ENCODE results near the gene LCOR.
A peak's percentile ranks its signal among the peaks of the same experiment; 100 is the strongest.
"Not testable (repeated sequence)": the region's sequence is repeated elsewhere in the genome, so short reads cannot be mapped to it uniquely, and the experiment has no call there.

The LCOR gene

GRCh38 chr10:96847356-96847755, 15.3 kb downstream of the LCOR start:
- peaks cover 22% of the 10 kb centered on the region for H3K4me1 Mint-ChIP-seq (ENCODE audit: low read depth)
- peaks cover 26% of the 10 kb centered on the region for H3K36me3 Mint-ChIP-seq (ENCODE audit: low read depth)
- H3K4me3 Mint-ChIP-seq; H3K9me3 Mint-ChIP-seq; intact Hi-C loops (cut with micrococcal nuclease); H3K27ac Mint-ChIP-seq; H3K27me3 Mint-ChIP-seq: not testable (repeated sequence)

DNA sequence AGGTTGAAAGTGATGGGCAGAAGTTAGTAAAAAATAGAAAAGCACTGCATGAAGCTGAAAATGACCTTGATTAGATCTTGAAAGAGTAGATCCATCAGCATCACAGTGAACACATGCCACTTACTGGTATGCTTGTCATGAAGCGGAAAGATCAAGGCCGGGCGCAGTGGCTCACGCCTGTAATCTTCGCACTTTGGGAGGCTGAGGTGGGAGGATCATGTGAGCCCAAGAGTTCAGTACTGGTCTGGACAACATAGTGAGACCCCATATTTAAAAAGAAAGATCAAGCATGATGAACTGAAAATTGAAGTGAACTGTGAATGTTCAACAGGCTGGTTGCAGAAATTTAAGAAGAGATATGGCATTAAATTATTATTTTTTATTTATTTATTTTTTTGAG, 18.0 kb downstream of the LCOR start:
- peaks cover 29% of the 10 kb centered on the region for H3K36me3 Mint-ChIP-seq (ENCODE audit: low read depth)
- H3K4me1 Mint-ChIP-seq (ENCODE audit: low read depth): peaks cover 9% of the 10 kb centered on the region
- H3K27me3 Mint-ChIP-seq: no peaks in the 10 kb centered on the region
- no peak overlapping the region for H3K4me3 Mint-ChIP-seq
- H3K9me3 Mint-ChIP-seq: no peaks in the 10 kb centered on the region
- intact Hi-C loops (cut with micrococcal nuclease): no loop called here
- H3K27ac Mint-ChIP-seq: no peak overlapping the region

DNA sequence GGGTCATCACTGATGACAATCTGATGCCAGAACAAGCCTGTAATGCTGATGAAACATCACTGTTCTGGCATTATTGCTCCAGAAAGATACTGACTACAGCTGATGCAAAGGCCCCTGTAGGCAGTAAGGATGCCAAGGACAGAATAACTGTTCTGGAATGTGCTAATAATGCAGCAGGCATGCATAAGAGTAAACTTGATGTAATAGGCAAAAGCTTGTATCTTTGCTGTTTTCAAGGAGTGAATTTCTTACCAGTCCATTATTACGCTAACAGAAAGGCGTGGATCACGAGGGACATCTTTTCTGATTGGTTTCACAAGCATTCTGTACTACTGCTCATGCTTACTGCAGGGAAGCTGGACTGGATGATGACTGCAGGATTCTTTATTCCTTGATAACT, 18.7 kb downstream of the LCOR start:
- Mint-ChIP-seq H3K36me3 (ENCODE audit: low read depth) (peaks cover 36% of the 10 kb centered on the region), H3K27ac (no peak overlapping the region), H3K27me3 (no peaks in the 10 kb centered on the region), H3K4me3 (no peak overlapping the region), H3K4me1 (ENCODE audit: low read depth) (peaks cover 14% of the 10 kb centered on the region), H3K9me3 (no peaks in the 10 kb centered on the region)
- intact Hi-C loops (cut with micrococcal nuclease): no loop called here

DNA sequence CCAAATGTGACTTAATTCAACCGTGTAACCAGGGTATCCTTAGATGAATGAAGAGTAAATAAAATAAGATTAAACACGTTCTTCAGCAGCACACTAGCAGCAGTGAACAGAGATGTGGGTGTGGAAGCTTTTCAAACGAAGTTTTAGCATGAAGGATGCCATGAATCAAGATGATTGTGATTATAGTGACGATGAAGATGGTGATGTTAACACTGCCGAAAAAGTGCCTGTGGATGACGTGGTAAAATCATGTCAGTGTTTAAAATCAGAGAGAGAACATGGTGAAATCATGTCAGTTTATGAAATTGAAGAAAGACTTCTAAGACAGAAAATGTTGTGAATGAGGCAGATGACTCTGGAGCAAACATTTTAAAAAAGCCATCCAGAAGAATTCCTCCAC, 19.2 kb downstream of the LCOR start:
- Mint-ChIP-seq H3K36me3 (ENCODE audit: low read depth) (peaks cover 37% of the 10 kb centered on the region), H3K4me1 (ENCODE audit: low read depth) (peaks cover 16% of the 10 kb centered on the region), H3K27ac (no peak overlapping the region), H3K4me3 (no peak overlapping the region), H3K27me3 (no peaks in the 10 kb centered on the region), H3K9me3 (no peaks in the 10 kb centered on the region)
- intact Hi-C loops (cut with micrococcal nuclease): no loop called here

GRCh38 chr10:96856317-96856716, 24.2 kb downstream of the LCOR start:
- H3K27ac Mint-ChIP-seq: peak overlapping the region; percentile 30
- no peaks in the 10 kb centered on the region for H3K9me3 Mint-ChIP-seq
- H3K36me3 Mint-ChIP-seq (ENCODE audit: low read depth): peaks cover 59% of the 10 kb centered on the region
- peaks cover 35% of the 10 kb centered on the region for H3K4me1 Mint-ChIP-seq (ENCODE audit: low read depth)
- intact Hi-C loops (cut with micrococcal nuclease): no loop called here
- no peak overlapping the region for H3K4me3 Mint-ChIP-seq
- H3K27me3 Mint-ChIP-seq: no peaks in the 10 kb centered on the region

DNA sequence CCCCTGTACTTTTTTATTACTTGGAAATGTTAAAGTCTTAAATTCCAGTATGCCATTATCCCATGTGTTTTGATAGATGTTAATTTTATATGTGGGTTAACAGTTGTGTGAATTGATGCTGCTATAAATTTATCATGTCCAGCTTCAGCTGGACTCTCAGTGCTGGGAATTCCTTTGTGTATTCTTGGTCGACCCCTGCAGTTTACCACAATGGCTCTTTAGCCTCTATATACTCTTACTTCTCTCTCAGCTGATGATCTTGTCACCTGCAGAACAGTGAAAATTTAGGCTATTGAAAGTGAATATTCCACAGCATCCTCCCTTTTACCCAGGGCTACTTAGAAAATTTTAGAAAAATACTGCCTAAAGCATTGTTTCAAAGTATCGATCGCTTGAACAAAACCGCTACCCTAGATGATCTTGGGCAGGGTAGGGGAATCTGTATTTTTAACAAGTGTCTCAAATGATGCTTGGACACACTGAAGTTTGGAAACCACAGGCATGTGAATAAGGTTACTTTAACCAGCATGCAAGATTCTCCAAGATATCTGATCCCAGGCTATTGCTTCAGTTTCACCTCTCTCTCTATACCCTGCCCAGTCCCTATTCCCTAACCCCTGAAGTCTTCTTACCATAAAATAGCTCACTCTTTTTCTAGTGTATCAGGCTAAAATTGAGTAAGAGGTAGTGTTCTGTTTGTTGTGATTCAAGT, 25.4 kb downstream of the LCOR start:
- H3K36me3 Mint-ChIP-seq (ENCODE audit: low read depth): peaks cover 68% of the 10 kb centered on the region
- H3K9me3 Mint-ChIP-seq: no peaks in the 10 kb centered on the region
- intact Hi-C loops (cut with micrococcal nuclease): no loop called here
- no peak overlapping the region for H3K27ac Mint-ChIP-seq
- H3K4me3 Mint-ChIP-seq: no peak overlapping the region
- no peaks in the 10 kb centered on the region for H3K27me3 Mint-ChIP-seq
- peaks cover 35% of the 10 kb centered on the region for H3K4me1 Mint-ChIP-seq (ENCODE audit: low read depth)

DNA sequence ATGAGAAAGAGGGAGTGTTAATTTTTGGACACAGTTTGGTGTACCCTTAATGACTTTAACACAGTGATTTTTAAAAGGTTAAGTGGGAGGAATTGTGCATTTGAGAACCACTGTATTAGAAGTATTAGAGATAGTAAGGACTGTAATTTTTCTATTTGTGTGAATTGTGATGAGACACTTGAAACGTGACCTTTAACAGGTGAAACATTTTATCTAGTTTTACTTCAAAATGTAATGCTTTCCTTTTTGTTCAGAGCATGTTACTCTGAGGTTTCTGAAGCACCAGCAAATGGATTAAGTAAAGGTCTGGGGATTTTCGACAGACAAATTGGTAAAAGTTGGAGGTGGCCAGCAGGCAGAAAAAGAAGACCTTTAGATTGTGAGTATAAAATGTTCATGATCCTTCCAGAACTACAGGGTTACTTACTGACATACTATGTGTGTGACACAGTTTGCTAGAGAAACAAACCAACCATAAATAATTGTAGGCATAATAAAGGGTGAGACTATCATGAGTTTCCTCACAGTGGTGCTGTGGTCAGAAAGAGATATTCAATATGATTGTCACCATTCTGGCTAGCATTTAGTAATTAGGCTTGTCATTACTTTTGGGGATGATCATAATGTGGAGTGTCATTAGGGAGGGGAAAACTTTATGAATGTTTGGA, 26.1 kb downstream of the LCOR start:
- intact Hi-C loops (cut with micrococcal nuclease): no loop called here
- Mint-ChIP-seq H3K27me3 (no peaks in the 10 kb centered on the region), H3K4me3 (no peak overlapping the region), H3K36me3 (ENCODE audit: low read depth) (peaks cover 71% of the 10 kb centered on the region), H3K4me1 (ENCODE audit: low read depth) (peaks cover 35% of the 10 kb centered on the region), H3K9me3 (no peaks in the 10 kb centered on the region), H3K27ac (no peak overlapping the region)

- H3K27me3 Mint-ChIP-seq: no peaks in the 10 kb centered on the region
- H3K9me3 Mint-ChIP-seq: no peaks in the 10 kb centered on the region
- intact Hi-C loops (cut with micrococcal nuclease): no loop called here
- H3K36me3 Mint-ChIP-seq (ENCODE audit: low read depth): peaks cover 73% of the 10 kb centered on the region
- H3K4me3 Mint-ChIP-seq: no peak overlapping the region
- no peak overlapping the region for H3K27ac Mint-ChIP-seq
- H3K4me1 Mint-ChIP-seq (ENCODE audit: low read depth): peaks cover 39% of the 10 kb centered on the region
Measured at GRCh38 chr10:96858706-96859050, 26.6 kb downstream of the LCOR start.

DNA sequence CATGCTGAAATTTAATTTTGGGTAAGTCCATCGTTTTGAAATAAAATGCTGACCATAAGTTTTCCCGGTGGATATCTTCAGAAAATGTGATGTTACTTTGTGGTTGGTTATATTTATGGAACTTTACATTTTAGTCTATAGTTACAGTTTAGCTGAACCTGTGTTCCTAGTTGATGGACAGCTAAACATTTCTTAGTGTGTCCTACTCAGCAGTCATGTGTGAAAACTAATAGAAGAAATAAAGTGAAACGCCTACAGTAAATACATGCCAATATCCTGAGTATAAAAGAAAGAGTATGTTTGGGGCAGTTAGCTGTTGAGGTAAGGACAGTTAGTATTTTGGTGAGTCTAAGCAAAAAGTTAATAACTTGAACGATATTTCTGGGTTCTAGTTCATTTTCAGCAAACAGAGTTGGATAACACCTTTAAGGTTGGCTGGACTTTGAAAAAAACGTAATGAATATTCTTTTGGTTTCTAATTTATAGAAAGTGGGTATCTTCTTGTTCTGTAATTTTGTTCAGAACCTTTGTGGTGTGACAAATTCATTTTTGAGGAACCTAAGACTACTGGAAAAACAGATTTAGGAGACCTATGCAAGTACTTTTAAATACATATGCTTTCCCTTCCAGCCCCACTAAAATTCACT, 28.7 kb downstream of the LCOR start:
- Mint-ChIP-seq H3K4me1 (ENCODE audit: low read depth) (peaks cover 33% of the 10 kb centered on the region), H3K36me3 (ENCODE audit: low read depth) (peaks cover 72% of the 10 kb centered on the region), H3K4me3 (no peak overlapping the region), H3K27me3 (no peaks in the 10 kb centered on the region), H3K9me3 (no peaks in the 10 kb centered on the region), H3K27ac (no peak overlapping the region)
- intact Hi-C loops (cut with micrococcal nuclease): no loop called here

DNA sequence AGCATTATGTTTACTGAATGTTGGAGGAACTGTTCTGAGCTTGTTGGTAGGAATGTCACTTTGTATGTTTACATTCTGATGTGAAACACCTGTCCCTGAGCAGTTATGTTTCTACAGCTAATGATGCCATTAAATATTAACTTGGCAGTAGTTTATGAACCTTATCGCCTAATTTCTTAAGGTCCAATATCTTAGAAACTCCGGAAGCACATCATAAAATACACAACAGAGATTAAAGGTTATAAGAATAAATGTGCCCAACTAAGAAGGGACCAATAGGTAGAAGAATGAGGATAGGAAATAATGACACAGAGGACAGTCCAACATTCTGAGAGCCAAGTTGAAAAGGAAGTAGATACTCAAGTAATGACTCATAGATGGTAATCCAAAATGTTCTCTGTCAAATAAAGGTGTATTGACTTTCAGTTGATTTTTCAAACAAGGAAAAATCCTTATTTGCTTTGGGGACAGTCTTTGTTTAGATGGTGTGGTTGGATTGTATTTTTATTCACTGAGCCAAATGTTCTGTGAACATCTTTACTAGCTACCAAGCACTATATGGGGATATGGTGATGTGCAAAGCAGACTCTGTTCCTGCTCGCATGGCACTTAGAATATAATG, 31.9 kb downstream of the LCOR start:
- no peak overlapping the region for H3K4me3 Mint-ChIP-seq
- no peaks in the 10 kb centered on the region for H3K27me3 Mint-ChIP-seq
- intact Hi-C loops (cut with micrococcal nuclease): no loop called here
- peaks cover 66% of the 10 kb centered on the region for H3K36me3 Mint-ChIP-seq (ENCODE audit: low read depth)
- H3K27ac Mint-ChIP-seq: no peak overlapping the region
- no peaks in the 10 kb centered on the region for H3K9me3 Mint-ChIP-seq
- peaks cover 20% of the 10 kb centered on the region for H3K4me1 Mint-ChIP-seq (ENCODE audit: low read depth)

GRCh38 chr10:96873086-96873485, 41.0 kb downstream of the LCOR start:
- H3K27ac Mint-ChIP-seq: no peak overlapping the region
- H3K27me3 Mint-ChIP-seq: no peaks in the 10 kb centered on the region
- no peaks in the 10 kb centered on the region for H3K9me3 Mint-ChIP-seq
- no peak overlapping the region for H3K4me3 Mint-ChIP-seq
- peaks cover 10% of the 10 kb centered on the region for H3K36me3 Mint-ChIP-seq (ENCODE audit: low read depth)
- intact Hi-C loops (cut with micrococcal nuclease): no loop called here
- peaks cover 29% of the 10 kb centered on the region for H3K4me1 Mint-ChIP-seq (ENCODE audit: low read depth)

DNA sequence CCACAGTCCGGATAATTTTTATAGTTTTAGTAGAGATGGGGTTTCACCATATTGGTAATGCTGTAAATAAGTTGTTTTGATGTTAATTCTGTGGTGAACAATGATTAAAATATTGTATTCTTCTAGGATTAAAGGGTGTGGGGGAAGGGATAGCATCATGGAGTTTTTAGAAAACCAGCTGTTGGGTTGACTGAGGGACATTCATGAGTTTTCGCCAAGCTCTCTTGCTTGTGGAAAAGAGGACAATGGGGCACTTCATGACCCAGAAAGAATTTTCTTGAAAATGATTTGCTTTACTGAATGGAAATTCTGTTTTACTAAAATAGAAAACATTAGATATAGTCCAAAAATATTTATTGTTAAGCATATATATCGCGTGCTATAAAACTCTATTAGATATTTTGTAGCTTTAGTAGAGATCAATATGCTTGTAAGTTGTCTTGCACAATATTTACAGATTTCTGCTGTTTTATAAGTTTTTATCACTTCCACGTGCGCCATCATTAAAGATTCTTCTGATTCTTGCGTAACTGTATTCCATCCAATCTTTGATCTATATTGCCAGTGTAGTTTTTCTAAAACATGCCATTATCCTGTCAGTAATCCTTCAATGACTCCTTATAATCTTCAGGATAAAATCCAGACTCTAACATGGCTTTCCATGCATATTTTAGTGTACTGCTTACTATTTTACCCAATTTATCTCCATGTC, 41.8 kb downstream of the LCOR start:
- Mint-ChIP-seq H3K27ac (no peak overlapping the region), H3K4me3 (no peak overlapping the region), H3K36me3 (ENCODE audit: low read depth) (peaks cover 18% of the 10 kb centered on the region), H3K9me3 (no peaks in the 10 kb centered on the region), H3K27me3 (no peaks in the 10 kb centered on the region), H3K4me1 (ENCODE audit: low read depth) (peaks cover 37% of the 10 kb centered on the region)
- intact Hi-C loops (cut with micrococcal nuclease): no loop called here

DNA sequence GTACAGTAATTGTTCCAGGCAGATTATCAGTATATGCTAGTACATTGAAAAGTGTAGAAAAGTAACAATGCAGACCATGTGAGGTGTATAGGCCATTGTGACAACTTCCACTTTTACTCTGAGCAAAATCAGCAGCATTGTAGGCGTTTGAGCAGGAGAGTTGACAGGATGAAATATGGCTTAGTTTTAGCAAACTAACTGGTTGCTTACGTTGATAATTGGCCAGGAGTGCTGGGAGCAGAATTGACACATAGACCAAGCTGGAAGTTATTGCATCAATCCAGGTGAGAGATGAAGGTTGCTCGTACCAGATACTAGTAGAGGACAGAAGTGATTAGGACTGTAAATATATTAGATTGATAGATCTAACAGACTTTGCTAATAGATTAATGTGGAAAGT, 46.0 kb downstream of the LCOR start:
- peaks cover 32% of the 10 kb centered on the region for H3K4me1 Mint-ChIP-seq (ENCODE audit: low read depth)
- H3K27me3 Mint-ChIP-seq: no peaks in the 10 kb centered on the region
- no peak overlapping the region for H3K4me3 Mint-ChIP-seq
- no peaks in the 10 kb centered on the region for H3K9me3 Mint-ChIP-seq
- peaks cover 15% of the 10 kb centered on the region for H3K36me3 Mint-ChIP-seq (ENCODE audit: low read depth)
- no peak overlapping the region for H3K27ac Mint-ChIP-seq
- intact Hi-C loops (cut with micrococcal nuclease): no loop called here

- no peak overlapping the region for H3K27ac Mint-ChIP-seq
- H3K27me3 Mint-ChIP-seq: no peaks in the 10 kb centered on the region
- H3K9me3 Mint-ChIP-seq: no peaks in the 10 kb centered on the region
- intact Hi-C loops (cut with micrococcal nuclease): no loop called here
- H3K4me1 Mint-ChIP-seq (ENCODE audit: low read depth): peaks cover 26% of the 10 kb centered on the region
- H3K4me3 Mint-ChIP-seq: no peak overlapping the region
- H3K36me3 Mint-ChIP-seq (ENCODE audit: low read depth): peaks cover 28% of the 10 kb centered on the region
Measured at GRCh38 chr10:96880575-96880974, 48.5 kb downstream of the LCOR start.

Measured in dendritic cell treated with granulocyte-macrophage colony-stimulating factor and Interleukin-4, amounts not matched to agents 40 ng/mL and 50 ng/mL, for 4 days (primary cell).